ENCODE results near the gene ABHD11.

DNA sequence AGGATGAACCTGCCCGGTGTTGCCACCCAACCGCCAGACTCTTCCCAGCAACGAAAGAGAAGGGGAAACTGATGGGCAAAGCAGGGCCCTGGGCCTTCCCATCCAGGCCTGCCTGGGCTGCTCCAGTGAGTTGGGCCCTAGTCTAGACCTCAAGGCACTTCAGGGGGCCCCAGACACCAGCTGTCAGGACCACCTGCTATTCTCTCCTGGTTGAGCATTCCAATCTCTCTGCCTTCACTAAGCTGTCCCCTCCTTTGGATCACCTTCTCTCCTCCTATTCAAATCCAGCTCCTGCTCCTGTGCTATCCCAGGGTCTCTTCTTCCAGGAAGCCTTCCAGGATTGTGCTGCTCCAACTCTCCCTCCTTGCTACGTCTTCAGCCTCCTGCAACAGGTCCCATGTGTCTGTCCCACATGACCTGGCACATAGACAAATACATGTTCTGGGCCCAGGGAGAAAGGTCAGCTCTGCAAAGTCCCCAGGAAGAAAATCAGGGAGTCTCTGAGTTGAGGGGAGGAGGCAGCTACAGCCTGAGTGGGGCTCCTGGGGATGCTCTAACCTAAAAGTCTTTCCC is 22.2 kb downstream of the ABHD11 start:
- TF ChIP-seq, protein P1, sequence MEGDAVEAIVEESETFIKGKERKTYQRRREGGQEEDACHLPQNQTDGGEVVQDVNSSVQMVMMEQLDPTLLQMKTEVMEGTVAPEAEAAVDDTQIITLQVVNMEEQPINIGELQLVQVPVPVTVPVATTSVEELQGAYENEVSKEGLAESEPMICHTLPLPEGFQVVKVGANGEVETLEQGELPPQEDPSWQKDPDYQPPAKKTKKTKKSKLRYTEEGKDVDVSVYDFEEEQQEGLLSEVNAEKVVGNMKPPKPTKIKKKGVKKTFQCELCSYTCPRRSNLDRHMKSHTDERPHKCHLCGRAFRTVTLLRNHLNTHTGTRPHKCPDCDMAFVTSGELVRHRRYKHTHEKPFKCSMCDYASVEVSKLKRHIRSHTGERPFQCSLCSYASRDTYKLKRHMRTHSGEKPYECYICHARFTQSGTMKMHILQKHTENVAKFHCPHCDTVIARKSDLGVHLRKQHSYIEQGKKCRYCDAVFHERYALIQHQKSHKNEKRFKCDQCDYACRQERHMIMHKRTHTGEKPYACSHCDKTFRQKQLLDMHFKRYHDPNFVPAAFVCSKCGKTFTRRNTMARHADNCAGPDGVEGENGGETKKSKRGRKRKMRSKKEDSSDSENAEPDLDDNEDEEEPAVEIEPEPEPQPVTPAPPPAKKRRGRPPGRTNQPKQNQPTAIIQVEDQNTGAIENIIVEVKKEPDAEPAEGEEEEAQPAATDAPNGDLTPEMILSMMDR (conservative IDR thresholded peaks at IDR 0.05; ENCODE audit: low read depth in 2 of 2) = no peak
- no peak for TF ChIP-seq NANOG (IDR thresholded peaks at IDR 0.05; ENCODE audit: borderline replicate concordance)
- no peak for TF ChIP-seq POLR2AphosphoS5 (IDR thresholded peaks at IDR 0.05; ENCODE audit: low read depth)
- TF ChIP-seq JUNB (IDR thresholded peaks at IDR 0.05; ENCODE audit: unreplicated experiment) = no peak
- no peak for TF ChIP-seq EZH2 (IDR thresholded peaks at IDR 0.05; ENCODE audit: low read depth, unreplicated experiment)
- no peak for TF ChIP-seq CREB1 (CRISPR knock-in tag; IDR thresholded peaks at IDR 0.05; ENCODE audit: low read depth)
- no peak for TF ChIP-seq EZH2phosphoT487 (IDR thresholded peaks at IDR 0.05; ENCODE audit: unreplicated experiment)

All from GM23338 (cell line).